ENCODE data around the gene SPINK5.

DNA sequence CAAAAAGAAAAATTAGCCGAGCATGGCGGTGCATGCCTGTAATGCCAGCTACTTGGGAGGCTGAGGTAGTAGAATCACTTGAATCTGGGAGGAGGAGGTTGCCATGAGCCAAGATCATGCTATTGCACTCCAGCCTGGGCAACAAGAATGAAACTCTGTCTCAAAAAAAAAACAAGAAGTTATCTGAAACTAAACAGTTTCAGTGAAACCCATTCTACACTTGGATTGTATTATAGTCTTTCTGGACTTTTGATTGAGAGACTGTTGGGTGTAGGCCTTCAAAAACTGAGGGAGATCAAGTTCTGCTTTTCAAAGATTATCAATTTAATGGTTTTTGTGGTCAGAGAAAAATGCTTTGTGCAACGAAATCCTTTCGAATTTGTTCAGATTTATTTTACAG is 34.6 kb upstream of the SPINK5 start:
- TF ChIP-seq, protein P1, sequence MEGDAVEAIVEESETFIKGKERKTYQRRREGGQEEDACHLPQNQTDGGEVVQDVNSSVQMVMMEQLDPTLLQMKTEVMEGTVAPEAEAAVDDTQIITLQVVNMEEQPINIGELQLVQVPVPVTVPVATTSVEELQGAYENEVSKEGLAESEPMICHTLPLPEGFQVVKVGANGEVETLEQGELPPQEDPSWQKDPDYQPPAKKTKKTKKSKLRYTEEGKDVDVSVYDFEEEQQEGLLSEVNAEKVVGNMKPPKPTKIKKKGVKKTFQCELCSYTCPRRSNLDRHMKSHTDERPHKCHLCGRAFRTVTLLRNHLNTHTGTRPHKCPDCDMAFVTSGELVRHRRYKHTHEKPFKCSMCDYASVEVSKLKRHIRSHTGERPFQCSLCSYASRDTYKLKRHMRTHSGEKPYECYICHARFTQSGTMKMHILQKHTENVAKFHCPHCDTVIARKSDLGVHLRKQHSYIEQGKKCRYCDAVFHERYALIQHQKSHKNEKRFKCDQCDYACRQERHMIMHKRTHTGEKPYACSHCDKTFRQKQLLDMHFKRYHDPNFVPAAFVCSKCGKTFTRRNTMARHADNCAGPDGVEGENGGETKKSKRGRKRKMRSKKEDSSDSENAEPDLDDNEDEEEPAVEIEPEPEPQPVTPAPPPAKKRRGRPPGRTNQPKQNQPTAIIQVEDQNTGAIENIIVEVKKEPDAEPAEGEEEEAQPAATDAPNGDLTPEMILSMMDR (conservative IDR thresholded peaks at IDR 0.05; ENCODE audit: low read depth, low read length), result no peak
- no peak for TF ChIP-seq EZH2 (IDR thresholded peaks at IDR 0.05; ENCODE audit: borderline replicate concordance, low read depth, low read length, poor library complexity, severe bottlenecking)

Measured in A673 (cell line).